LNCAP (cell line): ENCODE results near the gene MRE11.

Experiments used
- CTCF ChIP-seq: fragments of 450-650 bp; IDR thresholded peaks from 2 replicates; pipeline ENCODE4 v1.5.1; 2017; ENCODE audit warnings: mild to moderate bottlenecking

The MRE11 gene

GRCh38 chr11:94417386-94417987, 76.2 kb downstream of the MRE11 start:
- TF ChIP-seq CTCF: peak; percentile 59

- no peak for TF ChIP-seq CTCF
Observed at GRCh38 chr11:94405062-94405833, 88.4 kb downstream of the MRE11 start.

- TF ChIP-seq CTCF: no peak
Observed at GRCh38 chr11:94402355-94402754, 91.3 kb downstream of the MRE11 start.

- TF ChIP-seq CTCF: no peak
Observed at GRCh38 chr11:94401773-94402265, 91.8 kb downstream of the MRE11 start.

- TF ChIP-seq CTCF: no peak
Observed at GRCh38 chr11:94400839-94401772, 92.5 kb downstream of the MRE11 start, which contains the start of gene GPR83. GPR83 (minus strand) TSS chr11:94401419; CDS start chr11:94401247, 172 bp downstream.

GRCh38 chr11:94400457-94400838, 93.2 kb downstream of the MRE11 start:
- TF ChIP-seq CTCF: no peak

GRCh38 chr11:94400050-94400449, 93.6 kb downstream of the MRE11 start:
- no peak for TF ChIP-seq CTCF
